ENCODE results near the gene STK17B.

GRCh38 chr2:196142825-196143224, 28.6 kb downstream of the STK17B start:
- no peak for TF ChIP-seq CTCF (conservative IDR thresholded peaks at IDR 0.05 in 1 of 2, IDR thresholded peaks at IDR 0.05 in 1 of 2; ENCODE audit: low read depth in 1 of 2, low read length in 2 of 2)
- no peak for TF ChIP-seq EZH2 (IDR thresholded peaks at IDR 0.05; ENCODE audit: low read length, missing control alignments)

Measured in fibroblast of lung (primary cell).